Activated CD8-positive, alpha-beta T cell treated with anti-CD3 and anti-CD28 coated beads for 36 hours (primary cell): Measurements from ENCODE around the gene LCE1D. TPM values are rescaled to one million over a fixed set of nuclear protein-coding genes. Genes with fewer than 3 reads are reported as not detected.

Experiments used
- ATAC-seq: fragments of 200-7000 bp; cut with Tn5 transposase; one replicate; pipeline ENCODE4 v1.10.0; 2021; ENCODE audit warnings: mild to moderate bottlenecking, moderate library complexity
- CTCF ChIA-PET: fragments of 350-600 bp; sonication (Branson Sonifier 250); formaldehyde crosslinking; loops from one replicate; lab custom pipeline; 2021; ENCODE audit warnings: antibody characterized with exemption; lab: Charles Lee
- POLR2A ChIA-PET: fragments of 350-600 bp; sonication (Branson Sonifier 250); formaldehyde crosslinking; loops from one replicate; lab custom pipeline; 2021; ENCODE audit warnings: antibody characterized with exemption; lab: Charles Lee
- DNase-seq: peaks from one replicate; pipeline ENCODE4 v3.0.0-alpha.2; 2020
- H3K27ac Mint-ChIP-seq: one replicate; pipeline ENCODE4 v1.8.0; 2021; ENCODE audit warnings: mild to moderate bottlenecking, mixed read lengths
- H3K27me3 Mint-ChIP-seq: one replicate; pipeline ENCODE4 v1.8.0; 2021; ENCODE audit warnings: mixed read lengths
- H3K36me3 Mint-ChIP-seq: one replicate; pipeline ENCODE4 v1.8.0; 2021; ENCODE audit warnings: low read depth, mixed read lengths
- H3K4me1 Mint-ChIP-seq: one replicate; pipeline ENCODE4 v1.8.0; 2021; ENCODE audit warnings: low read depth, mixed read lengths
- H3K4me3 Mint-ChIP-seq: one replicate; pipeline ENCODE4 v1.8.0; 2021; ENCODE audit warnings: mild to moderate bottlenecking, moderate library complexity, mixed read lengths
- H3K9me3 Mint-ChIP-seq: one replicate; pipeline ENCODE4 v1.8.0; 2021; ENCODE audit warnings: mixed read lengths
- CTCF ChIP-seq: fragments of 200-600 bp; IDR thresholded peaks from one replicate; pipeline ENCODE4 v1.8.0; 2022; ENCODE audit warnings: antibody characterized with exemption, mild to moderate bottlenecking
- intact Hi-C: fragments of 100-400 bp; cut with micrococcal nuclease; formaldehyde crosslinking; loops from one replicate; pipeline ENCODE4 v1.10.0; 2022
- total RNA-seq, 2 experiments: library from RNA; stranded (reverse); gene quantifications; one replicate each; pipeline ENCODE4 v1.2.3, GENCODE V29; 2021

Gene LCE1D
- total RNA-seq, 2 experiments from 2014 or later = not detected

- no peaks in the 10 kb centered on the region for H3K9me3 Mint-ChIP-seq
- no peak within 1 kb of the TSS for H3K4me3 Mint-ChIP-seq
- TF ChIP-seq CTCF = no peak
- ATAC-seq (no peak), DNase-seq (no peak)
- no peak within 1 kb of the TSS for H3K27ac Mint-ChIP-seq
- CTCF ChIA-PET = no interaction called here
- no peaks in the 10 kb centered on the region for H3K4me1 Mint-ChIP-seq
- no peaks in the 10 kb centered on the region for H3K36me3 Mint-ChIP-seq
- POLR2A ChIA-PET = no interaction called here
- peaks cover 26% of the 10 kb centered on the region for H3K27me3 Mint-ChIP-seq
- intact Hi-C loops = no loop called here
Measured at GRCh38 chr1:152827173-152827572, 30.7 kb downstream of the LCE1D start, which contains the start of gene LCE1A. TSS of gene LCE1A (plus strand) at chr1:152827473. CDS start at chr1:152827473, 0 bp downstream.

GRCh38 chr1:152836870-152837269 lies 40.3 kb downstream of the LCE1D start:
- H3K4me1 Mint-ChIP-seq = no peaks in the 10 kb centered on the region
- H3K9me3 Mint-ChIP-seq = no peaks in the 10 kb centered on the region
- no peaks in the 10 kb centered on the region for H3K36me3 Mint-ChIP-seq
- ChIA-PET POLR2A (no interaction called here), CTCF (interaction anchor here (1.2 kb wide), 1 partner anchor 34 kb away, joined by 3 read pairs; no protein-coding TSS in a partner anchor)
- H3K4me3 Mint-ChIP-seq = no peak overlapping the region
- ATAC-seq (no peak), DNase-seq (no peak)
- H3K27ac Mint-ChIP-seq = no peak overlapping the region
- H3K27me3 Mint-ChIP-seq = peaks cover 15% of the 10 kb centered on the region
- intact Hi-C loops = no loop called here
- no peak for TF ChIP-seq CTCF

DNA sequence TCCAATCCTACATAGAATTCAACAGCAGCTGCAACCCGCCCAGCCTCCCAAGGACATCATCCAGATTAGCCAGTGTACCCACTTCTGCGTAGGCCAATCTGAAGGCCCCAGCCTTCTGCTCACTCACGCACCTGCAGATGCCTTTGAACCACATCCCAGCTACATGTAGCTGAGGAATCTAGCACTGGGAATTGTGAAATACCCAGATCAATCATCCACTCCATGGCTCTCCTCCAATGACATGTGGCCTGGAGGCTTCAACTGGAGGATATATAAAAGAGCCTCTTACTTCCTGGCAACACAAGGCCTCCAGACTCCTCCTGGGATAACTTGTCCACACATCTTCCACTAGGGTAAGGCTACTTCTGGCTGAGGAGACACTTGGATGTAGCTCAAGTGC lies 46.0 kb downstream of the LCE1D start, which contains the start of gene LCE6A:
Gene LCE6A, plus strand, starts transcription at position 301 of the 400 bp plus-strand sequence. CDS start 665 bp downstream, outside the sequence.
- ChIA-PET CTCF (no interaction called here), POLR2A (no interaction called here)
- Mint-ChIP-seq H3K9me3 (no peaks in the 10 kb centered on the region), H3K4me1 (no peaks in the 10 kb centered on the region), H3K27ac (no peak within 1 kb of the TSS), H3K36me3 (no peaks in the 10 kb centered on the region), H3K27me3 (peaks cover 18% of the 10 kb centered on the region), H3K4me3 (no peak within 1 kb of the TSS)
- ATAC-seq (no peak), DNase-seq (no peak)
- TF ChIP-seq CTCF = no peak
- intact Hi-C loops = no loop called here

Other genes starting within 250 kb of the LCE1D start
- gene LCE3E, start 229.9 kb upstream of the LCE1D start, total RNA-seq = not detected
- not detected for gene LCE3D, start 216.2 kb upstream of the LCE1D start, total RNA-seq
- gene LCE3C, start 196.5 kb upstream of the LCE1D start, total RNA-seq = not detected
- not detected for gene LCE3B, start 182.9 kb upstream of the LCE1D start, total RNA-seq
- not detected for gene LCE3A, start 173.6 kb upstream of the LCE1D start, total RNA-seq
- not detected for gene LCE2D, start 133.3 kb upstream of the LCE1D start, total RNA-seq
- gene LCE2C, start 121.4 kb upstream of the LCE1D start, total RNA-seq = not detected
- gene LCE2B, start 110.6 kb upstream of the LCE1D start, total RNA-seq = not detected
- gene LCE2A, start 98.4 kb upstream of the LCE1D start, total RNA-seq = not detected
- not detected for gene LCE4A, start 88.6 kb upstream of the LCE1D start, total RNA-seq
- gene KPRP, start 38.7 kb upstream of the LCE1D start, total RNA-seq = not detected
- not detected for gene LCE1F, start 21.6 kb upstream of the LCE1D start, total RNA-seq
- gene LCE1E, start 10.5 kb upstream of the LCE1D start, total RNA-seq = not detected
- gene LCE1C, start 9.9 kb downstream of the LCE1D start, total RNA-seq = not detected
- gene LCE1B, start 15.2 kb downstream of the LCE1D start, total RNA-seq = not detected
- not detected for gene LCE1A, start 30.8 kb downstream of the LCE1D start, total RNA-seq
- gene LCE6A, start 46.1 kb downstream of the LCE1D start, total RNA-seq = not detected
- gene LCE7A, start 63.3 kb downstream of the LCE1D start, total RNA-seq = not detected
- gene SMCP, start 81.6 kb downstream of the LCE1D start, total RNA-seq = not detected
- gene IVL, start 111.8 kb downstream of the LCE1D start, total RNA-seq = not detected
- gene SPRR5, start 150.5 kb downstream of the LCE1D start, total RNA-seq = not detected
- not detected for gene SPRR4, start 173.9 kb downstream of the LCE1D start, total RNA-seq
- gene SPRR1A, start 187.4 kb downstream of the LCE1D start, total RNA-seq = not detected
- gene SPRR3, start 205.0 kb downstream of the LCE1D start, total RNA-seq = not detected
- gene SPRR1B, start 234.5 kb downstream of the LCE1D start, total RNA-seq = not detected
- not detected for gene SPRR2D, start 244.4 kb downstream of the LCE1D start, total RNA-seq